Neural crest cell (in vitro differentiated cells): Measurements from ENCODE around the gene ZNF79. TPM values are rescaled to one million over a fixed set of nuclear protein-coding genes. Genes with fewer than 3 reads are reported as not detected.

Experiments used
- DNase-seq: peaks from one replicate; pipeline ENCODE4 v3.0.0; 2021; ENCODE audit warnings: low read depth, mixed read lengths, low spot score
- H3K27ac Mint-ChIP-seq: one replicate; pipeline ENCODE4 v1.8.0; 2021; ENCODE audit warnings: mild to moderate bottlenecking, mixed read lengths; ENCODE audit not compliant: unreplicated experiment
- H3K27me3 Mint-ChIP-seq: 2 replicates; pipeline ENCODE4 v1.8.0; 2021; ENCODE audit warnings: low read depth, mild to moderate bottlenecking, mixed read lengths
- H3K36me3 Mint-ChIP-seq: 2 replicates; pipeline ENCODE4 v1.8.0; 2021; ENCODE audit warnings: low read depth, mild to moderate bottlenecking, mixed read lengths
- H3K4me1 Mint-ChIP-seq: 2 replicates; pipeline ENCODE4 v1.8.0; 2021; ENCODE audit warnings: mixed read lengths
- H3K4me3 Mint-ChIP-seq: one replicate; pipeline ENCODE4 v1.8.0; 2021; ENCODE audit warnings: mild to moderate bottlenecking, mixed read lengths
- H3K9me3 Mint-ChIP-seq: 2 replicates; pipeline ENCODE4 v1.8.0; 2021; ENCODE audit warnings: mixed read lengths
- CTCF ChIP-seq: fragments of 200-600 bp; sonication (generic); conservative IDR thresholded peaks from 2 replicates; pipeline ENCODE4 v1.5.0; 2021; ENCODE audit warnings: antibody characterized with exemption, mild to moderate bottlenecking
- total RNA-seq: library from RNA; stranded (reverse); gene quantifications from 2 replicates; pipeline ENCODE4 v1.2.1, GENCODE V29; 2021

ZNF79 gene
- total RNA-seq, 1 donor from 2014 or later = 13.2 TPM

GRCh38 chr9:127398715-127399400 is 25.3 kb upstream of the ZNF79 start:
- no peak overlapping the region for H3K27ac Mint-ChIP-seq
- H3K27me3 Mint-ChIP-seq = no peaks in the 10 kb centered on the region

GRCh38 chr9:127399736-127400269 is 24.4 kb upstream of the ZNF79 start:
- Mint-ChIP-seq H3K27ac (no peak overlapping the region), H3K9me3 (no peaks in the 10 kb centered on the region), H3K36me3 (no peaks in the 10 kb centered on the region), H3K4me3 (peak overlapping the region; percentile 66), H3K4me1 (peaks cover 16% of the 10 kb centered on the region), H3K27me3 (no peaks in the 10 kb centered on the region)
- TF ChIP-seq CTCF = no peak
- no peak for DNase-seq

More at GRCh38 chr9:127398715-127399400, 25.3 kb upstream of the ZNF79 start:
- Mint-ChIP-seq H3K36me3 (no peaks in the 10 kb centered on the region), H3K4me1 (peaks cover 16% of the 10 kb centered on the region), H3K4me3 (peak overlapping the region; percentile 91), H3K9me3 (no peaks in the 10 kb centered on the region)
- TF ChIP-seq CTCF = no peak
- no peak for DNase-seq

GRCh38 chr9:127402401-127403090 is 21.6 kb upstream of the ZNF79 start:
- peaks cover 6% of the 10 kb centered on the region for H3K4me1 Mint-ChIP-seq
- H3K27ac Mint-ChIP-seq = no peak overlapping the region
- TF ChIP-seq CTCF = no peak
- no peak for DNase-seq
- no peak overlapping the region for H3K4me3 Mint-ChIP-seq
- no peaks in the 10 kb centered on the region for H3K36me3 Mint-ChIP-seq
- no peaks in the 10 kb centered on the region for H3K27me3 Mint-ChIP-seq
- no peaks in the 10 kb centered on the region for H3K9me3 Mint-ChIP-seq

- Mint-ChIP-seq H3K4me3 (no peak overlapping the region), H3K36me3 (no peaks in the 10 kb centered on the region), H3K9me3 (no peaks in the 10 kb centered on the region), H3K27me3 (no peaks in the 10 kb centered on the region), H3K27ac (no peak overlapping the region), H3K4me1 (no peaks in the 10 kb centered on the region)
- TF ChIP-seq CTCF = no peak
- no peak for DNase-seq
These were observed 20.5 kb upstream of the ZNF79 start for GRCh38 chr9:127403507-127404192.

- TF ChIP-seq CTCF = no peak
- no peak overlapping the region for H3K4me3 Mint-ChIP-seq
- no peaks in the 10 kb centered on the region for H3K9me3 Mint-ChIP-seq
- H3K27ac Mint-ChIP-seq = no peak overlapping the region
- H3K27me3 Mint-ChIP-seq = no peaks in the 10 kb centered on the region
- no peaks in the 10 kb centered on the region for H3K4me1 Mint-ChIP-seq
- DNase-seq = no peak
- no peaks in the 10 kb centered on the region for H3K36me3 Mint-ChIP-seq
These were observed 19.6 kb upstream of the ZNF79 start for GRCh38 chr9:127404631-127405030.
